GM12878 (cell line): ENCODE results near the gene ACSL3. TPM values are rescaled to one million over a fixed set of nuclear protein-coding genes. Genes with fewer than 3 reads are reported as not detected.

Source experiments
- ATAC-seq: fragments of 200-7000 bp; cut with Tn5 transposase; 3 replicates; pipeline ENCODE4 v1.9.1; 2020; ENCODE audit warnings: mild to moderate bottlenecking, moderate library complexity
- BruUV-seq: library from RNA; stranded (reverse); fragments of 400-500 nt; replicated peaks from 2 replicates; lab custom pipeline; 2021; lab: Mats Ljungman, UMichigan
- CTCF ChIA-PET: fragments of 300-600 bp; sonication (Branson Sonifier 250); formaldehyde crosslinking; extraction: SDS; loops from one replicate; lab custom pipeline; 2021; ENCODE audit warnings: inconsistent platforms; lab: Yijun Ruan, JAX
- POLR2A ChIA-PET: fragments of 350-600 bp; formaldehyde crosslinking; extraction: SDS; loops from one replicate; lab custom pipeline; 2021; ENCODE audit warnings: inconsistent platforms; lab: Charles Lee
- RAD21 ChIA-PET: fragments of 300-600 bp; sonication (Branson Sonifier 250); formaldehyde crosslinking; loops from one replicate; lab custom pipeline; 2023; ENCODE audit warnings: antibody characterized with exemption; ENCODE audit not compliant: unreplicated experiment; lab: Charles Lee
- SMC1A ChIA-PET: fragments of 300-600 bp; sonication (Branson Sonifier 250); formaldehyde crosslinking; loops from one replicate; lab custom pipeline; 2023; ENCODE audit not compliant: unreplicated experiment, uncharacterized antibody; lab: Charles Lee
- DNase-seq: peaks from one replicate; pipeline ENCODE4 v3.0.0-alpha.2; 2011; ENCODE audit warnings: low read depth, low spot score
- FAIRE-seq: peaks from 3 replicates; lab custom pipeline; 2011; peaks lifted over from hg19 to GRCh38; lab: Jason Lieb, UNC
- H2AFZ ChIP-seq: 2 replicates; pipeline ENCODE4 v1.6.0; 2011; ENCODE audit warnings: low read depth, low read length, control low read depth; ENCODE audit not compliant: control insufficient read depth
- H3K27ac ChIP-seq: 2 replicates; pipeline ENCODE4 v1.5.1; 2011; ENCODE audit warnings: control low read depth; ENCODE audit not compliant: control insufficient read depth, insufficient read depth
- H3K27me3 ChIP-seq, 2 experiments: replicated peaks in 1 of 2; 2 replicates each; pipeline versions ENCODE4 v1.6.0 to v1.6.1; 2011; ENCODE audit warnings: low read length in 1 of 2; ENCODE audit not compliant: control insufficient read depth in 2 of 2, insufficient read depth in 2 of 2
- H3K36me3 ChIP-seq, 2 experiments: 2 replicates each; pipeline ENCODE4 v1.5.1; 2011; ENCODE audit warnings: low read length in 1 of 2; ENCODE audit not compliant: control insufficient read depth in 2 of 2, insufficient read depth in 2 of 2
- H3K4me1 ChIP-seq: 2 replicates; pipeline ENCODE4 v1.6.1; 2011; ENCODE audit warnings: mild to moderate bottlenecking, low read length, moderate library complexity, mixed read lengths; ENCODE audit not compliant: control insufficient read depth, insufficient read depth
- H3K4me2 ChIP-seq: 2 replicates; pipeline ENCODE4 v1.6.0; 2011; ENCODE audit warnings: control low read depth; ENCODE audit not compliant: control insufficient read depth, insufficient read depth
- H3K4me3 ChIP-seq: fragments of 200-600 bp; sonication (generic); 2 replicates; pipeline ENCODE4 v1.5.1; 2016
- H3K79me2 ChIP-seq: 2 replicates; pipeline ENCODE4 v1.6.0; 2011; ENCODE audit warnings: low read length; ENCODE audit not compliant: control insufficient read depth, insufficient read depth
- H3K9ac ChIP-seq: 2 replicates; pipeline ENCODE4 v1.8.0; 2011; ENCODE audit warnings: low read length, control low read depth, mixed read lengths; ENCODE audit not compliant: control insufficient read depth, insufficient read depth
- H3K9me3 ChIP-seq: replicated peaks from 3 replicates; pipeline ENCODE4 v1.5.1; 2011; ENCODE audit warnings: mild to moderate bottlenecking, low read length; ENCODE audit not compliant: control insufficient read depth, insufficient read depth
- H4K20me1 ChIP-seq: 2 replicates; pipeline ENCODE4 v1.6.0; 2011; ENCODE audit not compliant: control insufficient read depth, insufficient read depth
- IKZF2 ChIP-seq, 2 experiments: fragments of 450-650 bp; IDR thresholded peaks; 2 replicates each; pipeline ENCODE4 v1.6.1; 2017; ENCODE audit warnings: mild to moderate bottlenecking in 2 of 2, moderate library complexity in 2 of 2
- MYB ChIP-seq: fragments of 150-350 bp; IDR thresholded peaks from 2 replicates; pipeline ENCODE4 v1.6.1; 2014; ENCODE audit warnings: mild to moderate bottlenecking, low read depth, low read length, borderline replicate concordance
- NKRF ChIP-seq: fragments of 450-650 bp; conservative IDR thresholded peaks from 2 replicates; pipeline ENCODE4 v1.6.1; 2017; ENCODE audit warnings: mild to moderate bottlenecking, moderate library complexity
- NR2C1 ChIP-seq: fragments of 450-650 bp; IDR thresholded peaks from 2 replicates; pipeline ENCODE4 v1.6.1; 2017; ENCODE audit warnings: antibody characterized with exemption, mild to moderate bottlenecking, moderate library complexity
- POU2F2 ChIP-seq: IDR thresholded peaks from 3 replicates; pipeline ENCODE4 v1.6.1; 2011; ENCODE audit warnings: low read depth, mild to moderate bottlenecking, low read length, borderline replicate concordance
- RFX5 ChIP-seq: IDR thresholded peaks from 2 replicates; pipeline ENCODE4 v1.6.1; 2011; ENCODE audit warnings: low read depth, low read length, improper control_type of control experiment
- STAT1 ChIP-seq: fragments of 450-650 bp; conservative IDR thresholded peaks from 2 replicates; pipeline ENCODE4 v1.6.1; 2014; ENCODE audit warnings: antibody characterized with exemption, mild to moderate bottlenecking
- TCF7 ChIP-seq: IDR thresholded peaks from 2 replicates; pipeline ENCODE4 v1.6.1; 2014; ENCODE audit warnings: antibody characterized with exemption, borderline replicate concordance
- WRNIP1 ChIP-seq: IDR thresholded peaks from 2 replicates; pipeline ENCODE4 v1.6.1; 2011; ENCODE audit warnings: low read depth, low read length, improper control_type of control experiment, borderline replicate concordance
- ZZZ3 ChIP-seq: IDR thresholded peaks from 2 replicates; pipeline ENCODE4 v1.6.1; 2011; ENCODE audit warnings: low read depth; ENCODE audit not compliant: control insufficient read depth, insufficient read length
- WGBS: methylation state at CpG from one replicate; pipeline ENCODE4 v1.1.6; 2016; ENCODE audit warnings: low lambda C conversion rate; ENCODE audit not compliant: insufficient replicate concordance, insufficient coverage; ENCODE audit errors: missing lambda C conversion rate; 5-methylcytosine and 5-hydroxymethylcytosine counted together
- in situ Hi-C: fragments of 300-500 bp; cut with MboI; formaldehyde crosslinking; loops from 9 replicates; pipeline ENCODE4 v1.14.3; 2018; ENCODE audit warnings: mixed read lengths
- intact Hi-C: fragments of 100-400 bp; cut with micrococcal nuclease; formaldehyde crosslinking; loops from one replicate; pipeline ENCODE4 v1.14.2; 2022; ENCODE audit not compliant: unreplicated experiment
- polyA plus RNA-seq, 11 experiments: library from polyadenylated mRNA; depleted of rRNA in 4 of 11; unstranded in 6 of 11; stranded (reverse) in 5 of 11; fragments of >200 nt; fragmentation: Nextera tagmentation in 4 of 11; fragmentation: Illumina TruSeq in 1 of 11; extraction: Ambion mirVana in 4 of 11; extraction: Trizol in 1 of 11; gene quantifications; 1 replicate in 1 of 11; 2 replicates in 10 of 11; pipeline versions ENCODE4 v1.2.1 to v1.2.3, GENCODE V29; 2011 to 2016; ENCODE audit warnings: inconsistent platforms in 2 of 11, missing spikeins in 2 of 11, low read depth in 1 of 11
- total RNA-seq, 4 experiments: library from RNA; depleted of rRNA in 3 of 4; stranded (reverse); fragments of >200 nt in 3 of 4; fragmentation: Illumina TruSeq in 1 of 4; extraction: Trizol in 1 of 4; gene quantifications; 2 replicates each; pipeline versions ENCODE4 v1.2.1 to v1.2.3, GENCODE V29; 2013 to 2021

Gene ACSL3
- total and polyA plus RNA-seq, 10 of the 15 experiments (the other 5 are each of a cell fraction or from before 2014, with no cell fraction given) = 15.6 to 83.9 (median 56.7) TPM

DNA sequence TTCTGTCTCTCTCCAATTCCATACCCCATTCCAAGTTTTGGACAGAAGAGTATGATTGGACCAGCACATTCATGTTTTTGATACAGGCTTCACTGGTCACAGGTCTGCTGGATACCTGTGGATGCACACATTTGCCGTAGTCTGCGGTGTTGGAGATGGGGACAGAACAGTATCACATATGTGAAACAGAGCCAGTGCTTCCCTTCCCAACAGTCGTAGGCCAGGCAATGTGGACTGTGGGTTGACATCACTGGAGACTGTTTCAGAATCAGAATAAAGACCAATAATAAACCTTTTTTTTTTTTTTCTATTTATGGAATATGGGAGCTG, 18.7 kb downstream of the ACSL3 start:
- WGBS = 91% methylated on average over 3 of the region's 3 CpGs
- Histone ChIP-seq H3K4me2 (no peak overlapping the region), H3K9me3 (no peaks in the 10 kb centered on the region), H3K4me1 (no peaks in the 10 kb centered on the region), H3K36me3 (no peaks in the 10 kb centered on the region), H3K9ac (no peak overlapping the region), H3K79me2 (peaks cover 21% of the 10 kb centered on the region), H3K27me3 (no peaks in the 10 kb centered on the region), H3K4me3 (no peak overlapping the region), H2AFZ (no peak overlapping the region), H3K27ac (no peak overlapping the region), H4K20me1 (peaks cover 2% of the 10 kb centered on the region; the same call in 1 of the 2 replicates)
- ChIA-PET SMC1A (no interaction called here), CTCF (interaction anchor here (1.1 to 1.4 kb wide), 2 partner anchors 16 to 24 kb away, joined by 3 to 4 read pairs; no protein-coding TSS in a partner anchor), POLR2A (interaction anchor here (0.6 kb wide), 1 partner anchor 175 kb away, joined by 4 read pairs; no protein-coding TSS in a partner anchor), RAD21 (interaction anchor here (0.6 to 0.7 kb wide), 2 partner anchors 16 to 65 kb away, joined by 3 read pairs; no protein-coding TSS in a partner anchor)
- intact Hi-C loops (no loop called here), in situ Hi-C loops (no loop called here)
- DNase-seq = no peak
- no peak for ATAC-seq
- BruUV-seq = no TSS peak
- TF ChIP-seq IKZF2 (IDR thresholded peaks at IDR 0.05) (no peak), WRNIP1 (no peak), NR2C1 (no peak), POU2F2 (no peak), STAT1 (no peak), ZZZ3 (no peak), NKRF (no peak), MYB (no peak), TCF7 (no peak), RFX5 (no peak)
- FAIRE-seq = no peak
